Right atrium auricular region (tissue), 2 donors: ENCODE results near the gene TPO. TPM values are rescaled to one million over a fixed set of nuclear protein-coding genes. Genes with fewer than 3 reads are reported as not detected.
"Not testable (repeated sequence)": the region's sequence is repeated elsewhere in the genome, so short reads cannot be mapped to it uniquely, and the experiment has no call there.

Experiments used
- DNase-seq: peaks from one replicate; pipeline ENCODE4 v3.0.0-alpha.2; 2019; ENCODE audit warnings: low spot score
- H3K27ac ChIP-seq, 2 donors: fragments of 200-600 bp; sonication (generic); 1 replicate in 1 of 2; 2 replicates in 1 of 2; pipeline ENCODE4 v1.5.1; 2016 to 2019
- H3K27me3 ChIP-seq, 2 donors: fragments of 200-600 bp; sonication (generic); one replicate each; pipeline versions ENCODE4 v1.5.1 to v1.6.0; 2017 to 2019
- H3K36me3 ChIP-seq: fragments of 200-600 bp; sonication (generic); one replicate; pipeline ENCODE4 v1.5.1; 2016
- H3K4me1 ChIP-seq, 2 donors: fragments of 200-600 bp; sonication (generic); one replicate each; pipeline versions ENCODE4 v1.5.1 to v1.6.0; 2017 to 2019
- H3K4me3 ChIP-seq, 2 donors: fragments of 200-600 bp; sonication (generic); 1 replicate in 1 of 2; 2 replicates in 1 of 2; pipeline ENCODE4 v1.5.1; 2017 to 2019; ENCODE audit warnings: mild to moderate bottlenecking in 1 of 2, moderate library complexity in 1 of 2
- H3K9me3 ChIP-seq, 2 donors: fragments of 200-600 bp; sonication (generic); one replicate each; pipeline ENCODE4 v1.5.1; 2019
- CTCF ChIP-seq, 2 donors: fragments of 200-600 bp; sonication (generic); IDR thresholded peaks; one replicate each; pipeline ENCODE4 v1.5.1; 2019; ENCODE audit warnings: antibody characterized with exemption in 2 of 2
- total RNA-seq, 2 donors: library from RNA; depleted of rRNA; stranded (reverse); fragments of >200 nt; gene quantifications; one replicate each; pipeline ENCODE4 v1.1.0, GENCODE V29; 2016

Gene TPO
- total RNA-seq, 2 donors from 2014 or later, result 0.08 to 2.7 TPM

- H3K36me3 ChIP-seq, result no peaks in the 10 kb centered on the region
- TF ChIP-seq CTCF (IDR thresholded peaks at IDR 0.05), result no peak
- no peaks in the 10 kb centered on the region for H3K4me1 ChIP-seq
- H3K4me3 ChIP-seq, result no peak overlapping the region
- H3K9me3 ChIP-seq, result no peaks in the 10 kb centered on the region
- no peak overlapping the region for H3K27ac ChIP-seq
- DNase-seq, result no peak
- no peaks in the 10 kb centered on the region for H3K27me3 ChIP-seq
These were observed 6.8 kb upstream of the TPO start for GRCh38 chr2:1406434-1406833.

DNA sequence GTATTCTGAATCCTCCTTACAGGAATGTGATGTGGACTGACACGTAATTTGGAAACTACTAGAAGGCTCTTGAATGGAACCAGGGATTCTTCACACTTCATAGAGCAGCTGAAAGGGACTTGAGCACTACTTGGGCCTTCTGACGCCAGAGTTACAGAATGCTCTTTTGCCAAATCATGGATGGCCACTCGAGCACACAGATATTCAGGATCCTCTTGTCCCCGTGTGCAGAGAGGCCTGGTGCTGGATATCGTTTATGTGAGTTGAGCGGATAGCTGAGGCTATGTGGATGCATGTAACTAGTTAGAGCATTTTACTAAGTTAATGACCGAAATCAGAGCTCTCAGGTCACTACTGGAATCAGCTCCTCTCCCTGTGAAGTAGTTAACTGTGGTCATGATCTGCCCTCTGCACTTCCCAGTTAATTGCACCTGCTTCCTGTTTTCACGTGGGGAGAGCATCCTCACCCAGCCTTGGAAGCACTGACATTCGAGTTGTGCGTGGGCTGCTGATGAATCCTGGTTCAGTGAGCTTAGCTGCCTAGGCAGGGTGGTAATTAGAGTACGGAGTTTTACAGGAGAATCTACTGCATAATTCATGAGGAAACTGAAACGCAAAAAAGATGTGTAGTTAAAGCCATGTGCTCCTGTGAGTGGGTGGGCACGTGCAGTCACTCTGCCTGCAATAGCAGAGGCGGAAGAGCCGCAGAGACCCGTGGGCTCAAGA lies 5.2 kb upstream of the TPO start:
- H3K27ac ChIP-seq, result no peak overlapping the region
- no peaks in the 10 kb centered on the region for H3K27me3 ChIP-seq
- no peak for TF ChIP-seq CTCF (IDR thresholded peaks at IDR 0.05)
- H3K36me3 ChIP-seq, result no peaks in the 10 kb centered on the region
- no peaks in the 10 kb centered on the region for H3K4me1 ChIP-seq
- no peaks in the 10 kb centered on the region for H3K9me3 ChIP-seq
- no peak overlapping the region for H3K4me3 ChIP-seq
- DNase-seq, result no peak

DNA sequence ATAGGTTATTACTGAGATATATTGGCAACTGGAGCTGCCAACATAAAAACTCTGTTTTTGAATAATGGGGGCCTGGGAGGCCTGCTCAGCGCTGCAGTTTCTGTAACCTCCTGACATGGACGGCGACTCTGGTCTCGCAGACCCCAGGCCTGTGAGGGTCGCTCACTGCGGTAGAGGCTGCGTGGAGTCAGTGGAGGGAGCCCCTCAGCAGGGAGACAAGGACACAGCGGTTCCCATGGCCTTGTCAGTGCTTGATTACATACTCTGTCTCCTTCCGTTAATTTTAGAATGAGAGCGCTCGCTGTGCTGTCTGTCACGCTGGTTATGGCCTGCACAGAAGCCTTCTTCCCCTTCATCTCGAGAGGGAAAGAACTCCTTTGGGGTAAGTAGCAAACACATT lies 858 bp downstream of the TPO start:
- no peak for TF ChIP-seq CTCF (IDR thresholded peaks at IDR 0.05)
- H3K4me3 ChIP-seq, result no peak overlapping the region

GRCh38 chr2:1414901-1415300 lies 1.6 kb downstream of the TPO start:
- not testable (repeated sequence) for H3K36me3 ChIP-seq, DNase-seq, H3K4me1 ChIP-seq, H3K27ac ChIP-seq, H3K4me3 ChIP-seq, H3K9me3 ChIP-seq, H3K27me3 ChIP-seq

More for the DNA sequence above, 858 bp downstream of the TPO start:
- DNase-seq, result no peak
- no peak overlapping the region for H3K27ac ChIP-seq
- no peaks in the 10 kb centered on the region for H3K36me3 ChIP-seq
- H3K4me1 ChIP-seq, result no peaks in the 10 kb centered on the region
- no peaks in the 10 kb centered on the region for H3K27me3 ChIP-seq
- H3K9me3 ChIP-seq, result no peaks in the 10 kb centered on the region

- Histone ChIP-seq H3K27ac (no peak overlapping the region), H3K4me3 (no peak overlapping the region), H3K36me3 (no peaks in the 10 kb centered on the region), H3K9me3 (no peaks in the 10 kb centered on the region), H3K4me1 (no peaks in the 10 kb centered on the region), H3K27me3 (no peaks in the 10 kb centered on the region)
- DNase-seq, result no peak
- no peak for TF ChIP-seq CTCF (IDR thresholded peaks at IDR 0.05)
These were observed 2.2 kb downstream of the TPO start for GRCh38 chr2:1415501-1415900.

GRCh38 chr2:1418566-1418965 lies 5.3 kb downstream of the TPO start:
- DNase-seq, result no peak
- Histone ChIP-seq H3K27me3 (no peaks in the 10 kb centered on the region), H3K27ac (no peak overlapping the region), H3K36me3 (no peaks in the 10 kb centered on the region), H3K9me3 (no peaks in the 10 kb centered on the region), H3K4me1 (no peaks in the 10 kb centered on the region), H3K4me3 (no peak overlapping the region)
- no peak for TF ChIP-seq CTCF (IDR thresholded peaks at IDR 0.05)
